Measurements from ENCODE around the gene BABAM2.

GRCh38 chr2:28343184-28343942, 452.8 kb downstream of the BABAM2 start:
- TF ChIP-seq CTCF (conservative IDR thresholded peaks at IDR 0.05; ENCODE audit: low read length) (no peak), EZH2phosphoT487 (IDR thresholded peaks at IDR 0.05; ENCODE audit: borderline replicate concordance, low read depth, low read length) (no peak)
